8988T (cell line): ENCODE data around the gene ZNF511.

Experiments used
- DNase-seq: peaks from one replicate; pipeline ENCODE4 v3.0.0; 2011

Gene ZNF511

GRCh38 chr10:133293810-133294119 lies 14.9 kb upstream of the ZNF511 start:
- no peak for DNase-seq

- no peak for DNase-seq
Measured at GRCh38 chr10:133294189-133294588, 14.5 kb upstream of the ZNF511 start.

DNA sequence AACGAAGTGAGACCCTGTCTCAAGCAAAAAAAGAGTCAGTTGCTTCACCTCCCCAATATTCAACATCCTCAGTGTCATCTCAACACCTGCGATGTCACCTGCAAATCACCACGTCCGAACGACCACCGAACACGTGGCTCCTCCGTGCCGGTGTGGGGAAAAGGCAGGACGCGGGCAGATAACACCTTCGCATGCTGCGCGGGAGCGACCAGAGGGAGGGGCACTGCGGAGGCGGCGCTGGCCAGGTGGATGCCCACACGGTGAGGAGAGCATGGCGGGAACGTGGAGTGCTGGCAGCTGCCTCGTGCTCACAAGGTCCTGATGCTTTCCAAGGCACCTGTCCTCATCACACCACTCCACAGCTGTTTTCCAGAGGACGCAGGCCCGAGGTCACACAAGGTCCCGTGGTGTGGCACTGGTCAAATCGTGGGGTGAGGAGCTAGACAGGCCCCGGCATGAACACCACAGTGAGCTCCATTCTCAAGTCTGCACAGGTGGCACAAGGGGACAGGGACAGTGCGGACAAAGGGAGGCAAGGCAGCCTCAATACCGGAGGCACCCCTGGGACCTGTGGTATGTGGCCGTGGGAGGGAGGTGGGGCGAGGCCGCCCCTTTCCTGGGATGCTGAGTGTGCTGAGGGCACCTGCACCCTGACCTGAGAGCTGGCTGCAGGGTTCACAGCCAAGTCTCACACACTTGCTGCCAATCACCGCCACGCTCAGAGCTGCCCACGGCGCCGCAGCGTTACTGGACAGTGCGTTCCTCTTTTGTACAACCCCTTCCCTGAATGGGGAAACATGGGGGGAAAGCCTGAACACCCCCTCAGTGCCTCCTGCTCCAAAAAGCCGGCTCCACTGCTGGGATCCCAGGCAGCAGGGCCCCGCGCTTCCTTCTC lies 13.0 kb upstream of the ZNF511 start:
- no peak for DNase-seq

DNA sequence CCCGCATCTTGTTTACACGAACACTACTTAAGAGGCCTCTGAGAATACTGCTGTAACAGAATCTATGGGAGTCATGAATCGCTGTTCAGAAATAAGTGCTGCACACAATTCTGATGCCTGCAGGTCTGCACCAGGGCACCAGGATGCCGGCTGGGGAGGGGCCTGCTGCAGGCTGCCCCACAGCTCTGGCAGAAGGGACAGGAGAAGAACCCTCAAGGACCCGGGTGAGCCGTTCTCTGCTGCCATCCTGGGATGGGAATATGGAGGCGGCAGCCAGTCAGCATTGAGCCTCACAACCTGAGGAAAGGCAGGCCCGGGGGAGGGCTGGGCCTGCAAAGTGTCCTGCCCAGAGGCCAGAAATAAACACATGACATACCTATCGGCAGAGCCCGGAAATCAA lies 11.2 kb upstream of the ZNF511 start:
- no peak for DNase-seq

DNA sequence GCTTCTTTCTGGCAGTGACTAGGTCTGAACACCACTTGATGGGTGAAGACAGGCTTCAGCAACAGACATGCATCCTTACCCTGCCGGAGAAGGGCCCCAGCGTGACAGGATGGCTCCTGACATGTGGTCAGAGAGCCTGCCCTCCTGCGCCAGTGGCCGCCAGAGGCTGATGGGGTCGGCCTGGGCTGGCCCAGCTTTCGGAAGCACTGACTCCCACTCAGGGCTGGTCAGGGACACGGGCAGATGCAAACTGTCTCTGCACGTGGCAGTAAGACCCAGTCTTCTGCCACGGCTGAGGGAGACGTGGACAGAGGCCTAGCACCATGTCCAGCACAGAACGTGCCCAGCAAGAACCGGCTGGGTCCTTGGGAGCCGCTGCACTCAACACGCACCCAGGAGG lies 10.2 kb upstream of the ZNF511 start:
- DNase-seq = no peak

DNA sequence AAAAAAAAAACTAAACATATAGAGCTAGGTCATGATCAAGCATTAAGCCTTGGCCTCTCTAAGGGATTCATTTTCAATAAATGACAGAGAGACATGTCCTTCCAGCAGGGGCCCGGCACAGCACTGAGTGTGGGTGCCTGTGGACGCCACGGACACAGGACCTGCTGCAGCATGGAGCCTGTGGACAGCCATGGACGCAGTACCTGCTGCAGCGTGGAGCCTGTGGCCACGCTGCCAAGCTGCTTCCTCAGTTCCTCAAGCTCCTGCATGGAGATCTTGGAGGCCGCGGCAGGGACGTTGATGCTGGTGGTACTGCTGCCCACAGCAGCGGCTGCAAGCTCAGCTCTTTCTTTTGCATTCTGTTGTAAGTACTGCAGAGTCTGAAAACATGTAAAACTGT lies 9.5 kb upstream of the ZNF511 start:
- DNase-seq = no peak

DNA sequence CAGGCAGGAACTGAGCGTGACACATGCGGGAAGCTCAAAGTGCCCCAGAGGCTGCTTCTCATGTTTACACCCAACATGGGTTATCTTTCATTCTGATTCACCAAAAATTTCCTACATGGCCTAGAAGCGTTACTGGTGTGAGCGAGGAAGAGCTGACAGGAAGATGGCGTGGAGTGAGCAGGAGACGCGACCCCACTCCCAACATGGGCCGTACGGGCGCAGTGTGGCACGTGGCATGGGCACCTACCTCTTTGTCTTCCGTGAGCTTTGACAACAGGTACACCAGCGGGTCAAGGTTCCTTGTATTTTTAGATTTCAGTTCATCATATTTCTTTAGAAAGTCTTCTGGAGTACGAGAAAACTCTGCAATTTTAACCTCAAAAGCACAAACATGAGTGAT lies 9.0 kb upstream of the ZNF511 start:
- no peak for DNase-seq

GRCh38 chr10:133302230-133302629 lies 6.5 kb upstream of the ZNF511 start:
- DNase-seq = no peak

DNA sequence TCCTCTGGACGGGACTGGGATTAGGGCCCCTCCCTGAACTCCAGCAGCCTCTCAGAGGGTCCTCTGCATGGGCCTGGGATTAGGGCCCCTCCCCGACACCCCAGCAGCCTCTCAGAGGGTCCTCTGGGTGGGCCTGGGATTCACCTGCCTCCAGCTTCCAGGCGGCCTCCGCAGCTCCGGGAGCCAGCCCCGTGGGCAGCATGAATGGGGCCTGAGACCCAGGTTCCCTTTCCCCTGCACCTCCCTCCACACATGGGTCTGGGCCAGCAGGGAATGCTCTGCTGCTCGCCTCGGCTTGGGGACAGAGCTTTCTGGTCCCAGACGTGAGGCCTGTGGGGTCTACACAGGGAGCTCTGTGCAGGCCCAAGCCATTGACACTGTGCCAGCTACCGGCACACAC lies 5.5 kb upstream of the ZNF511 start:
- DNase-seq = no peak

DNA sequence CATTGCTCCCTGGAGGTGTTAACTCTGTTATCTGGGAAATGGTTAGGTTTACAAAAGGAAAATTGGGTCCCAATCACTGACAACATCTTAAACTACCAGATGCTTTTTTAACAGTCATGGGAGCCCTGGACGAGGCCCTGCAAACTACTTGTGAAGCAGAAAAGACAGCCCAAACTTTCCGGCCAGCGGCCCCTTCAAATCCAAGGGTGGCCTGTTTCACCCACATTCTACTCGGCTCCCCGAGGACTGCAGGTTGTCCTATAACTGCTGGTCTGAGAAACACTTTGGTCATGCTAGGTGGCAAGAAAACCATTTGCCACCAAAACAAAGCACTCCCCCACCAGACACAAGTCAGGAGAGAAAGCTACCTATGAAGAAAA lies 2.6 kb upstream of the ZNF511 start:
- no peak for DNase-seq

- no peak for DNase-seq
Measured at GRCh38 chr10:133306941-133307379, 1.8 kb upstream of the ZNF511 start.

GRCh38 chr10:133307776-133308420 lies 816 bp upstream of the ZNF511 start:
- no peak for DNase-seq

- DNase-seq = peak; percentile 74
Measured at GRCh38 chr10:133309100-133309719, 496 bp downstream of the ZNF511 start.

- DNase-seq = no peak
Measured at GRCh38 chr10:133309720-133310398, 1.1 kb downstream of the ZNF511 start.

- no peak for DNase-seq
Measured at GRCh38 chr10:133310399-133310755, 1.7 kb downstream of the ZNF511 start.

GRCh38 chr10:133310789-133311188 lies 2.1 kb downstream of the ZNF511 start:
- no peak for DNase-seq

DNA sequence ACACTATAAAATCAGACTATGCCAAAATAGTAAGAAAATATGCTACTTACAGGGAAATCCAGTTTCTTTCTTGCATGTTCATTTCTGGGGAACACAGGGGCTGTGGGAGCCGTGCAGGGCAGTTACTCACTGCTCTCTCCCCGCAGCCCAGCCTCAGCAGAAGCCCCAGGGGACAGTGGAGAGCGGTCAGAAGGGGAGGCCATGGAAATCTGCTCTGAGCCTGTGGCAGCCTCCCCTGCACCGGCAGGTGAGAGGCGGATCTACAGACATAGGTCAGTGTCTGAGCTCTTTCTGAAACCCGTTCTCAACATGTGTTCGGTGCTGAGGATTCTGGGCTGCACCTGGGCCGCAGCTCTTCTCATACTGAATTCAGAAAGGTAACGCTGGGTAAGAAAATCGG lies 2.9 kb downstream of the ZNF511 start:
- DNase-seq = no peak

DNA sequence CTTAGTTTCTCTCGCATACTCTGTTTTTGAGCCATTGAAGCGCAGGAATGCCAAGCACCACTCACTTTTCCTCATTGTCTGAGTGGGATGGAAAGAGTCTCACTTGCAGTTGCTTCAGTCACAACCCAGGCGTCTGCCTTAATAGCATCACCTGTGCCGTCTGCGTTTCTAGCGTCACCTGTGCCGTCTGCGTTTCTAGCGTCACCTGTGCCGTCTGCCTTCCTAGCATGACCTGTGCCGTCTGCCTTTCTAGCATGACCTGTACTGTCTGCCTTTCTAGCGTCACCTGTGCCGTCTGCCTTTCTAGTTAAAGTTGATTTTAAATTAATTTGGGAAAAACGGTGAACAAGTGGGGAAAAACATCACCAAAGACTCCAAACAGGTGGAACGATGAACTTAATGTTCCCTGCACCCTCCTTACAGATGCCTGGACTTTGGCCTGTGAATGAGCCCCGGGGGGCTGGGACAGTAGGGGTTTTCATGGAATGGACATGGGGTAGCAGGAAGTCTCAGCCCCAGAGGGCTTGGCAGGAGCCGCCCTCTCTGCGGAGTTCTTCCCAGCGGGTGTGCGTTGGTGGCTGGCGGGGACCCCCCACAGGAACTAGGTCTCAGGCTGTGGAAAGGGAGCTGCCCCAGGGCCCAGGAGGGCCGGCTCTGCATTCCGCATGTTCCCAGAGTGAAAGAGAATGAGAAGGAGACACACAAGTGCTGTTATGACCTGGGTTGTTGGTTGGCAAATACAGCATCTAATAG lies 3.5 kb downstream of the ZNF511 start:
- DNase-seq = no peak

DNA sequence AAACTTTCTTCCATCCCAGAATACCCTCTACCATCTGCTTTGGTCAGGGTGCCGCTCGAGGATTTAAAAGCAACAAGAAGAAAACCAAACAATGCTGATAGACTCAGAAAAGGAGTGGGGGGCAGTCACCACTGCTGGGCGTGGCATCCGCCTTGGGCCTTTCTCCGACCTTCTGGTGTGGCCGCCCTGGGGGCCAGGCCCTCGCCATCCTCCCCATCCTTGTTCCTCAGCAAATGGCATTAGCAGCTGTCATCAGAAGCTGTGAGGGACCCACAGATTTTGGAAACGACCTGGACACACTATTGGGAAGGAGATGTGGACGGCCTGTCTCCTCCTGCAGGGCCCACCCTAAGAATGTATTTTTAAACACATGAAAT lies 4.0 kb downstream of the ZNF511 start:
- DNase-seq = no peak

- no peak for DNase-seq
Measured at GRCh38 chr10:133313192-133313591, 4.5 kb downstream of the ZNF511 start.

GRCh38 chr10:133314911-133315310 lies 6.2 kb downstream of the ZNF511 start:
- no peak for DNase-seq

- DNase-seq = no peak
Measured at GRCh38 chr10:133315847-133316246, 7.1 kb downstream of the ZNF511 start.

DNA sequence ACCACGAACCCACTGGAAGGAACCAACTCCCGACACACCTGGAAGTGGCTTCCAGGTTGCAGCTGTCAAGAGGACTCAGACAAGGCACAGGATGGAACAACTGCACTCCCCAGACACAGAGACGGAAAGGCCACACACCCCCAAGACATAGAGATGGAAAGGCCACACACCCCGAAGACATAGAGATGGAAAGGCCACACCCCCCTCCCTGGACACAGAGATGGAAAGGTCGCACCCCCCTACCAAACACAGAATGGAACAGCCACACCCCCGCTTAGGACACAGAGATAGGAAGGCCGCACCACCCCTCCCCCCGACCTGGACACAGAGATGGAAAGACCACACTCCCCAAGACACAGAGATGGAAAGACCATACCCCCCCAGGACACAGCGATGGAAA lies 7.6 kb downstream of the ZNF511 start:
- no peak for DNase-seq
